ENCODE measurements around the gene ATP9B.

DNA sequence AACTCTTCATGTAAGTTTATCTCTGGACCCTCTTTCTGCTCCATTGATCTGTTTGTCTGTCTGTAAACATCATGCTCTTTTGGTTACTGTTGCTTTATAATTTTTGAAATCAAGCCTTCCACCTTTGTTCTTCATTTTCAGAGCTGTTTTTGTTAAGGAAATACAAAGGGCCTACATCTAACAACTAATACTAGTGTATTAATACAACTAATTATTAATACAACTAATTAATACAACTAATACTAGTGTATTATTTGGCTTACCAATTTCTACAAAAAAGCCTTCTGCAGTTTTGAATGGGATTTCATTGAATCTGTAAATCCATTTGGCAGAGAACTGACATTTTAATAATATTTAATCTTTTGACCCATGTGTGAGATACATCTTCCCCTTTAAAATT lies 66.7 kb downstream of the ATP9B start:
- no peak for TF ChIP-seq POLR2AphosphoS5 (IDR thresholded peaks at IDR 0.05; ENCODE audit: low read depth, low read length)
- TF ChIP-seq, protein P1, sequence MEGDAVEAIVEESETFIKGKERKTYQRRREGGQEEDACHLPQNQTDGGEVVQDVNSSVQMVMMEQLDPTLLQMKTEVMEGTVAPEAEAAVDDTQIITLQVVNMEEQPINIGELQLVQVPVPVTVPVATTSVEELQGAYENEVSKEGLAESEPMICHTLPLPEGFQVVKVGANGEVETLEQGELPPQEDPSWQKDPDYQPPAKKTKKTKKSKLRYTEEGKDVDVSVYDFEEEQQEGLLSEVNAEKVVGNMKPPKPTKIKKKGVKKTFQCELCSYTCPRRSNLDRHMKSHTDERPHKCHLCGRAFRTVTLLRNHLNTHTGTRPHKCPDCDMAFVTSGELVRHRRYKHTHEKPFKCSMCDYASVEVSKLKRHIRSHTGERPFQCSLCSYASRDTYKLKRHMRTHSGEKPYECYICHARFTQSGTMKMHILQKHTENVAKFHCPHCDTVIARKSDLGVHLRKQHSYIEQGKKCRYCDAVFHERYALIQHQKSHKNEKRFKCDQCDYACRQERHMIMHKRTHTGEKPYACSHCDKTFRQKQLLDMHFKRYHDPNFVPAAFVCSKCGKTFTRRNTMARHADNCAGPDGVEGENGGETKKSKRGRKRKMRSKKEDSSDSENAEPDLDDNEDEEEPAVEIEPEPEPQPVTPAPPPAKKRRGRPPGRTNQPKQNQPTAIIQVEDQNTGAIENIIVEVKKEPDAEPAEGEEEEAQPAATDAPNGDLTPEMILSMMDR (IDR thresholded peaks at IDR 0.05), result no peak
- no peak for TF ChIP-seq TCF7L2 (IDR thresholded peaks at IDR 0.05; ENCODE audit: low read depth, low read length)
- TF ChIP-seq, protein P2, sequence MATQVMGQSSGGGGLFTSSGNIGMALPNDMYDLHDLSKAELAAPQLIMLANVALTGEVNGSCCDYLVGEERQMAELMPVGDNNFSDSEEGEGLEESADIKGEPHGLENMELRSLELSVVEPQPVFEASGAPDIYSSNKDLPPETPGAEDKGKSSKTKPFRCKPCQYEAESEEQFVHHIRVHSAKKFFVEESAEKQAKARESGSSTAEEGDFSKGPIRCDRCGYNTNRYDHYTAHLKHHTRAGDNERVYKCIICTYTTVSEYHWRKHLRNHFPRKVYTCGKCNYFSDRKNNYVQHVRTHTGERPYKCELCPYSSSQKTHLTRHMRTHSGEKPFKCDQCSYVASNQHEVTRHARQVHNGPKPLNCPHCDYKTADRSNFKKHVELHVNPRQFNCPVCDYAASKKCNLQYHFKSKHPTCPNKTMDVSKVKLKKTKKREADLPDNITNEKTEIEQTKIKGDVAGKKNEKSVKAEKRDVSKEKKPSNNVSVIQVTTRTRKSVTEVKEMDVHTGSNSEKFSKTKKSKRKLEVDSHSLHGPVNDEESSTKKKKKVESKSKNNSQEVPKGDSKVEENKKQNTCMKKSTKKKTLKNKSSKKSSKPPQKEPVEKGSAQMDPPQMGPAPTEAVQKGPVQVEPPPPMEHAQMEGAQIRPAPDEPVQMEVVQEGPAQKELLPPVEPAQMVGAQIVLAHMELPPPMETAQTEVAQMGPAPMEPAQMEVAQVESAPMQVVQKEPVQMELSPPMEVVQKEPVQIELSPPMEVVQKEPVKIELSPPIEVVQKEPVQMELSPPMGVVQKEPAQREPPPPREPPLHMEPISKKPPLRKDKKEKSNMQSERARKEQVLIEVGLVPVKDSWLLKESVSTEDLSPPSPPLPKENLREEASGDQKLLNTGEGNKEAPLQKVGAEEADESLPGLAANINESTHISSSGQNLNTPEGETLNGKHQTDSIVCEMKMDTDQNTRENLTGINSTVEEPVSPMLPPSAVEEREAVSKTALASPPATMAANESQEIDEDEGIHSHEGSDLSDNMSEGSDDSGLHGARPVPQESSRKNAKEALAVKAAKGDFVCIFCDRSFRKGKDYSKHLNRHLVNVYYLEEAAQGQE (IDR thresholded peaks at IDR 0.05; ENCODE audit: insufficient read depth in 1 of 2, low read depth in 2 of 2, low read length in 1 of 2), result no peak
- no peak for TF ChIP-seq SIN3A (IDR thresholded peaks at IDR 0.05; ENCODE audit: borderline replicate concordance, insufficient read depth, low read depth, low read length)

Measured in Panc1 (cell line).